ENCODE measurements around the gene COPG2. TPM values are rescaled to one million over a fixed set of nuclear protein-coding genes. Genes with fewer than 3 reads are reported as not detected.

The COPG2 gene
- polyA plus RNA-seq, 1 donor from 2014 or later = 37.9 TPM

DNA sequence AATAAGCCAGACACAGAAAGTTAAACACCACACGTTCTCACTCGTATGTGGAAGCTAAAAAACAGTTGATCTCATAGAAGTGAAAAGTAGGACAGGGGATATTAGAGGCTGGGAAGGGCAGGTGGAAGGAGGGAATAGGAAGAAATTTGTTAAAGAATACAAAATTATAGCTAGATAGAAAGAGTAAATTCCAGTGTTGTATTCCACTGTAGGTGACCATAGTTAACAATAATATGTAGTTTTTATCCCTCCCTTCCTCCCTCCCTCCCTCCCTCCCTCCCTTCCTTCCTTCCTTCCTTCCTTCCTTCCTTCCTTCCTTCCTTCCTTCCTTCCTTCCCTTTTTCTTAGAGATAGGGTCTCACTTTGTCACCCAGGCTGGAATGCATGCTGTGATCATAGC lies 196.6 kb downstream of the COPG2 start:
- H3K9me2 ChIP-seq (ENCODE audit: insufficient read depth, low read length) = no peaks in the 10 kb centered on the region
- peaks cover 24% of the 10 kb centered on the region for H3F3A ChIP-seq (ENCODE audit: insufficient read depth, low read length, poor library complexity, severe bottlenecking)

DNA sequence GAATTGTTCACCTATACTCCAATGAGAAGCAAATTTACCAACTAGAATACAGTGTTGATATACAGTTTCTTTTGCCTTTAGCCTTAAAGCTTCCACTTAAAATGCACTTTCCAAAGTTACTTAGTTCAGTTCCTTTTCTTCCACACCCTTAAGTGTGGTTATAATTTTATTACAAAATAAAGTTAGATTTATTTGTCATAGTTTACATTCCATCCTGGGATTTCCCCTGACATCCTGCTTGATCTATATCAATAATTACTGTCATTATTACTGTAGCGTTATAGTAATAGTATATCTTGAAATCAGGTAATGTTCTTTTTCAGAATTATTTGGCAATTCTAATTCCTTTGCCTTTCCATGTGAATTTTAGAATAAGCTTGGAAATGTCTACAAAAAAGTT lies 199.9 kb downstream of the COPG2 start:
- Histone ChIP-seq H3K4me3 (ENCODE audit: low read length) (no peak overlapping the region), H3K27me3 (ENCODE audit: insufficient read depth, low read depth, low read length) (no peaks in the 10 kb centered on the region), H3K9ac (ENCODE audit: low read length) (no peak overlapping the region), H3K36me3 (ENCODE audit: insufficient read depth, low read length) (no peaks in the 10 kb centered on the region), H3K9me3 (ENCODE audit: low read length) (no peaks in the 10 kb centered on the region), H4K20me1 (ENCODE audit: insufficient read depth) (no peaks in the 10 kb centered on the region), H3K9me2 (ENCODE audit: insufficient read depth, low read length) (no peaks in the 10 kb centered on the region), H3K27ac (ENCODE audit: low read length) (no peak overlapping the region), H2AFZ (ENCODE audit: low read depth, low read length) (no peak overlapping the region), H3K4me2 (ENCODE audit: low read length) (no peak overlapping the region), H3F3A (ENCODE audit: insufficient read depth, low read length, poor library complexity, severe bottlenecking) (peaks cover 8% of the 10 kb centered on the region), H3K79me2 (replicated peaks; ENCODE audit: insufficient read depth, low read length) (no peaks in the 10 kb centered on the region)
- TF ChIP-seq POLR2AphosphoS5 (IDR thresholded peaks at IDR 0.05) (no peak), EZH2 (IDR thresholded peaks at IDR 0.05; ENCODE audit: borderline replicate concordance, insufficient read depth, low read length, poor library complexity, severe bottlenecking) (no peak), SMC3 (conservative IDR thresholded peaks at IDR 0.05; ENCODE audit: poor library complexity) (no peak), MXI1 (conservative IDR thresholded peaks at IDR 0.05; ENCODE audit: poor library complexity, severe bottlenecking) (no peak), RAD21 (conservative IDR thresholded peaks at IDR 0.05) (no peak), TAF1 (IDR thresholded peaks at IDR 0.05; ENCODE audit: low read depth) (no peak), EP300 (conservative IDR thresholded peaks at IDR 0.05; ENCODE audit: poor library complexity, severe bottlenecking) (no peak)
- TF ChIP-seq, protein P1, sequence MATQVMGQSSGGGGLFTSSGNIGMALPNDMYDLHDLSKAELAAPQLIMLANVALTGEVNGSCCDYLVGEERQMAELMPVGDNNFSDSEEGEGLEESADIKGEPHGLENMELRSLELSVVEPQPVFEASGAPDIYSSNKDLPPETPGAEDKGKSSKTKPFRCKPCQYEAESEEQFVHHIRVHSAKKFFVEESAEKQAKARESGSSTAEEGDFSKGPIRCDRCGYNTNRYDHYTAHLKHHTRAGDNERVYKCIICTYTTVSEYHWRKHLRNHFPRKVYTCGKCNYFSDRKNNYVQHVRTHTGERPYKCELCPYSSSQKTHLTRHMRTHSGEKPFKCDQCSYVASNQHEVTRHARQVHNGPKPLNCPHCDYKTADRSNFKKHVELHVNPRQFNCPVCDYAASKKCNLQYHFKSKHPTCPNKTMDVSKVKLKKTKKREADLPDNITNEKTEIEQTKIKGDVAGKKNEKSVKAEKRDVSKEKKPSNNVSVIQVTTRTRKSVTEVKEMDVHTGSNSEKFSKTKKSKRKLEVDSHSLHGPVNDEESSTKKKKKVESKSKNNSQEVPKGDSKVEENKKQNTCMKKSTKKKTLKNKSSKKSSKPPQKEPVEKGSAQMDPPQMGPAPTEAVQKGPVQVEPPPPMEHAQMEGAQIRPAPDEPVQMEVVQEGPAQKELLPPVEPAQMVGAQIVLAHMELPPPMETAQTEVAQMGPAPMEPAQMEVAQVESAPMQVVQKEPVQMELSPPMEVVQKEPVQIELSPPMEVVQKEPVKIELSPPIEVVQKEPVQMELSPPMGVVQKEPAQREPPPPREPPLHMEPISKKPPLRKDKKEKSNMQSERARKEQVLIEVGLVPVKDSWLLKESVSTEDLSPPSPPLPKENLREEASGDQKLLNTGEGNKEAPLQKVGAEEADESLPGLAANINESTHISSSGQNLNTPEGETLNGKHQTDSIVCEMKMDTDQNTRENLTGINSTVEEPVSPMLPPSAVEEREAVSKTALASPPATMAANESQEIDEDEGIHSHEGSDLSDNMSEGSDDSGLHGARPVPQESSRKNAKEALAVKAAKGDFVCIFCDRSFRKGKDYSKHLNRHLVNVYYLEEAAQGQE (IDR thresholded peaks at IDR 0.05; ENCODE audit: borderline replicate concordance) = no peak
- TF ChIP-seq, protein P2, sequence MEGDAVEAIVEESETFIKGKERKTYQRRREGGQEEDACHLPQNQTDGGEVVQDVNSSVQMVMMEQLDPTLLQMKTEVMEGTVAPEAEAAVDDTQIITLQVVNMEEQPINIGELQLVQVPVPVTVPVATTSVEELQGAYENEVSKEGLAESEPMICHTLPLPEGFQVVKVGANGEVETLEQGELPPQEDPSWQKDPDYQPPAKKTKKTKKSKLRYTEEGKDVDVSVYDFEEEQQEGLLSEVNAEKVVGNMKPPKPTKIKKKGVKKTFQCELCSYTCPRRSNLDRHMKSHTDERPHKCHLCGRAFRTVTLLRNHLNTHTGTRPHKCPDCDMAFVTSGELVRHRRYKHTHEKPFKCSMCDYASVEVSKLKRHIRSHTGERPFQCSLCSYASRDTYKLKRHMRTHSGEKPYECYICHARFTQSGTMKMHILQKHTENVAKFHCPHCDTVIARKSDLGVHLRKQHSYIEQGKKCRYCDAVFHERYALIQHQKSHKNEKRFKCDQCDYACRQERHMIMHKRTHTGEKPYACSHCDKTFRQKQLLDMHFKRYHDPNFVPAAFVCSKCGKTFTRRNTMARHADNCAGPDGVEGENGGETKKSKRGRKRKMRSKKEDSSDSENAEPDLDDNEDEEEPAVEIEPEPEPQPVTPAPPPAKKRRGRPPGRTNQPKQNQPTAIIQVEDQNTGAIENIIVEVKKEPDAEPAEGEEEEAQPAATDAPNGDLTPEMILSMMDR (IDR thresholded peaks at IDR 0.05; ENCODE audit: poor library complexity, severe bottlenecking) = no peak

More for the DNA sequence above, 196.6 kb downstream of the COPG2 start:
- Histone ChIP-seq H3K27me3 (ENCODE audit: insufficient read depth, low read depth, low read length) (no peaks in the 10 kb centered on the region), H3K4me2 (ENCODE audit: low read length) (no peak overlapping the region), H3K27ac (ENCODE audit: low read length) (peak overlapping the region; percentile 12), H3K9ac (ENCODE audit: low read length) (no peak overlapping the region), H3K79me2 (replicated peaks; ENCODE audit: insufficient read depth, low read length) (no peaks in the 10 kb centered on the region), H3K36me3 (ENCODE audit: insufficient read depth, low read length) (no peaks in the 10 kb centered on the region), H3K4me3 (ENCODE audit: low read length) (no peak overlapping the region), H4K20me1 (ENCODE audit: insufficient read depth) (no peaks in the 10 kb centered on the region), H3K9me3 (ENCODE audit: low read length) (no peaks in the 10 kb centered on the region), H2AFZ (ENCODE audit: low read depth, low read length) (no peak overlapping the region)
- TF ChIP-seq SMC3 (conservative IDR thresholded peaks at IDR 0.05; ENCODE audit: poor library complexity) (no peak), TAF1 (IDR thresholded peaks at IDR 0.05; ENCODE audit: low read depth) (no peak), MXI1 (conservative IDR thresholded peaks at IDR 0.05; ENCODE audit: poor library complexity, severe bottlenecking) (no peak), RAD21 (conservative IDR thresholded peaks at IDR 0.05) (no peak), EZH2 (IDR thresholded peaks at IDR 0.05; ENCODE audit: borderline replicate concordance, insufficient read depth, low read length, poor library complexity, severe bottlenecking) (no peak), EP300 (conservative IDR thresholded peaks at IDR 0.05; ENCODE audit: poor library complexity, severe bottlenecking) (no peak), POLR2AphosphoS5 (IDR thresholded peaks at IDR 0.05) (no peak)
- TF ChIP-seq, protein P1 (IDR thresholded peaks at IDR 0.05; ENCODE audit: borderline replicate concordance) = no peak
- TF ChIP-seq, protein P2 (IDR thresholded peaks at IDR 0.05; ENCODE audit: poor library complexity, severe bottlenecking) = no peak
